Transverse colon (tissue), 3 donors: ENCODE results near the gene GNB1L.

Experiments used
- CTCF ChIP-seq, 5 experiments: fragments of 200-600 bp in 3 of 5; fragments of 450-650 bp in 2 of 5; sonication (generic) in 3 of 5; IDR thresholded peaks; 1 replicate in 2 of 5; 2 replicates in 3 of 5; pipeline ENCODE4 v1.5.1; 2016 to 2017; ENCODE audit warnings: antibody characterized with exemption in 5 of 5, inconsistent platforms in 3 of 5, mild to moderate bottlenecking in 2 of 5, moderate library complexity in 1 of 5
- EP300 ChIP-seq: sonication (generic); formaldehyde crosslinking; IDR thresholded peaks from one replicate; pipeline ENCODE4 v1.6.1; 2017; ENCODE audit warnings: antibody characterized with exemption, low read depth
- POLR2A ChIP-seq: fragments of 450-650 bp; IDR thresholded peaks from one replicate; pipeline ENCODE4 v1.6.1; 2016; ENCODE audit warnings: antibody characterized with exemption, mild to moderate bottlenecking, moderate library complexity

GRCh38 chr22:19744350-19745006 is 110.2 kb downstream of the GNB1L start:
- TF ChIP-seq CTCF (IDR thresholded peaks at IDR 0.05) (no peak), POLR2A (no peak), EP300 (no peak)
